Measurements from ENCODE around the gene ANKS1B. TPM values are rescaled to one million over a fixed set of nuclear protein-coding genes. Genes with fewer than 3 reads are reported as not detected.

The ANKS1B gene
- polyA plus RNA-seq, 3 donors, result not detected

GRCh38 chr12:99392091-99392850 lies 592.5 kb downstream of the ANKS1B start:
- no peaks in the 10 kb centered on the region for H3K36me3 Mint-ChIP-seq
- no peak overlapping the region for H3K27ac ChIP-seq (ENCODE audit: low read depth in 1 of 2, low read length in 2 of 2)
- no peaks in the 10 kb centered on the region for H3K36me3 ChIP-seq (replicated peaks in 1 of 2; ENCODE audit: control insufficient read depth in 1 of 2, insufficient read depth in 2 of 2, low read length in 2 of 2)
- peaks cover 0 to 1% (median 0%) of the 10 kb centered on the region in 3 donors for H3K27me3 Mint-ChIP-seq (ENCODE audit: low read depth in 3 of 3)
- no peak for DNase-seq
- no peaks in the 10 kb centered on the region for H3K27me3 ChIP-seq (ENCODE audit: control insufficient read depth in 2 of 2, insufficient read depth in 2 of 2, low read length in 2 of 2)
- intact Hi-C loops (cut with micrococcal nuclease), result no loop called here
- no peak for TF ChIP-seq CTCF (IDR thresholded peaks at IDR 0.05)
- H3K9ac ChIP-seq (ENCODE audit: insufficient read depth, low read length, poor library complexity, severe bottlenecking), result no peak overlapping the region
- H3K4me3 Mint-ChIP-seq, result no peak overlapping the region
- no peaks in the 10 kb centered on the region for H3K4me1 Mint-ChIP-seq
- no peak overlapping the region for H3K27ac Mint-ChIP-seq
- H3K9me3 Mint-ChIP-seq, result no peaks in the 10 kb centered on the region
- no peak overlapping the region for H3K4me3 ChIP-seq (replicated peaks in 1 of 3; ENCODE audit: low read depth in 2 of 3, low read length in 3 of 3)
- H3K4me2 ChIP-seq (replicated peaks; ENCODE audit: extremely low read depth, low read length, poor library complexity, severe bottlenecking), result no peak overlapping the region
- WGBS (ENCODE audit: insufficient coverage), result 90% methylated on average over 4 of the region's 6 CpGs
- H3K9me3 ChIP-seq (replicated peaks in 1 of 2; ENCODE audit: control insufficient read depth in 1 of 2, insufficient read depth in 1 of 2, low read length in 2 of 2), result no peaks in the 10 kb centered on the region
- H2AFZ ChIP-seq (ENCODE audit: insufficient read depth, low read depth, low read length, poor library complexity, severe bottlenecking), result no peak overlapping the region
- H3K4me1 ChIP-seq (ENCODE audit: control insufficient read depth in 1 of 2, insufficient read depth in 2 of 2, low read length in 2 of 2), result no peaks in the 10 kb centered on the region
- no peaks in the 10 kb centered on the region for H4K20me1 ChIP-seq (ENCODE audit: insufficient read depth, low read length)
- H3K79me2 ChIP-seq (ENCODE audit: insufficient read depth, low read length), result no peaks in the 10 kb centered on the region

GRCh38 chr12:99390707-99391106 lies 594.0 kb downstream of the ANKS1B start:
- H3K4me3 ChIP-seq (replicated peaks in 1 of 3; ENCODE audit: low read depth in 2 of 3, low read length in 3 of 3), result no peak overlapping the region
- no peak overlapping the region for H3K9ac ChIP-seq (ENCODE audit: insufficient read depth, low read length, poor library complexity, severe bottlenecking)
- no peaks in the 10 kb centered on the region for H3K9me3 ChIP-seq (replicated peaks in 1 of 2; ENCODE audit: control insufficient read depth in 1 of 2, insufficient read depth in 1 of 2, low read length in 2 of 2)
- no peaks in the 10 kb centered on the region for H3K4me1 ChIP-seq (ENCODE audit: control insufficient read depth in 1 of 2, insufficient read depth in 2 of 2, low read length in 2 of 2)
- no peak overlapping the region for H3K27ac ChIP-seq (ENCODE audit: low read depth in 1 of 2, low read length in 2 of 2)
- H2AFZ ChIP-seq (ENCODE audit: insufficient read depth, low read depth, low read length, poor library complexity, severe bottlenecking), result no peak overlapping the region
- 82% methylated on average over 7 of the region's 7 CpGs for WGBS (ENCODE audit: insufficient coverage)
- H3K36me3 Mint-ChIP-seq, result no peaks in the 10 kb centered on the region
- H3K36me3 ChIP-seq (replicated peaks in 1 of 2; ENCODE audit: control insufficient read depth in 1 of 2, insufficient read depth in 2 of 2, low read length in 2 of 2), result no peaks in the 10 kb centered on the region
- TF ChIP-seq CTCF (IDR thresholded peaks at IDR 0.05), result peak; percentile 13
- no peak for DNase-seq
- H3K4me1 Mint-ChIP-seq, result no peaks in the 10 kb centered on the region
- H3K27ac Mint-ChIP-seq, result no peak overlapping the region
- H3K4me3 Mint-ChIP-seq, result no peak overlapping the region
- no peak overlapping the region for H3K4me2 ChIP-seq (replicated peaks; ENCODE audit: extremely low read depth, low read length, poor library complexity, severe bottlenecking)
- H3K9me3 Mint-ChIP-seq, result no peaks in the 10 kb centered on the region
- intact Hi-C loops (cut with micrococcal nuclease), result no loop called here
- H3K27me3 ChIP-seq (ENCODE audit: control insufficient read depth in 2 of 2, insufficient read depth in 2 of 2, low read length in 2 of 2), result no peaks in the 10 kb centered on the region
- H3K79me2 ChIP-seq (ENCODE audit: insufficient read depth, low read length), result no peaks in the 10 kb centered on the region
- peaks cover 0 to 1% (median 0%) of the 10 kb centered on the region in 3 donors for H3K27me3 Mint-ChIP-seq (ENCODE audit: low read depth in 3 of 3)
- no peaks in the 10 kb centered on the region for H4K20me1 ChIP-seq (ENCODE audit: insufficient read depth, low read length)

All from CD14-positive monocyte (primary cell).